Mucosa of stomach (tissue), 1 donor: Measurements from ENCODE around the gene RPS19.
A peak's percentile ranks its signal among the peaks of the same experiment; 100 is the strongest.

Experiments used
- H3K27me3 ChIP-seq: one replicate; pipeline ENCODE4 v1.7.0; 2013; ENCODE audit warnings: mild to moderate bottlenecking, low read length; ENCODE audit not compliant: control insufficient read depth, insufficient read depth
- H3K36me3 ChIP-seq: one replicate; pipeline ENCODE4 v1.7.0; 2013; ENCODE audit warnings: low read length; ENCODE audit not compliant: control insufficient read depth, insufficient read depth
- H3K4me1 ChIP-seq: one replicate; pipeline ENCODE4 v1.7.0; 2013; ENCODE audit warnings: mild to moderate bottlenecking, low read length; ENCODE audit not compliant: control insufficient read depth, insufficient read depth
- H3K4me3 ChIP-seq: one replicate; pipeline ENCODE4 v1.7.0; 2013; ENCODE audit warnings: low read length
- H3K9ac ChIP-seq: one replicate; pipeline ENCODE4 v1.7.0; 2013; ENCODE audit warnings: mild to moderate bottlenecking, low read length, moderate library complexity
- H3K9me3 ChIP-seq: one replicate; pipeline ENCODE4 v1.7.0; 2013; ENCODE audit warnings: mild to moderate bottlenecking, low read length, moderate library complexity; ENCODE audit not compliant: control insufficient read depth
- donor health status: Pancreatic carcinoma.

The RPS19 gene

DNA sequence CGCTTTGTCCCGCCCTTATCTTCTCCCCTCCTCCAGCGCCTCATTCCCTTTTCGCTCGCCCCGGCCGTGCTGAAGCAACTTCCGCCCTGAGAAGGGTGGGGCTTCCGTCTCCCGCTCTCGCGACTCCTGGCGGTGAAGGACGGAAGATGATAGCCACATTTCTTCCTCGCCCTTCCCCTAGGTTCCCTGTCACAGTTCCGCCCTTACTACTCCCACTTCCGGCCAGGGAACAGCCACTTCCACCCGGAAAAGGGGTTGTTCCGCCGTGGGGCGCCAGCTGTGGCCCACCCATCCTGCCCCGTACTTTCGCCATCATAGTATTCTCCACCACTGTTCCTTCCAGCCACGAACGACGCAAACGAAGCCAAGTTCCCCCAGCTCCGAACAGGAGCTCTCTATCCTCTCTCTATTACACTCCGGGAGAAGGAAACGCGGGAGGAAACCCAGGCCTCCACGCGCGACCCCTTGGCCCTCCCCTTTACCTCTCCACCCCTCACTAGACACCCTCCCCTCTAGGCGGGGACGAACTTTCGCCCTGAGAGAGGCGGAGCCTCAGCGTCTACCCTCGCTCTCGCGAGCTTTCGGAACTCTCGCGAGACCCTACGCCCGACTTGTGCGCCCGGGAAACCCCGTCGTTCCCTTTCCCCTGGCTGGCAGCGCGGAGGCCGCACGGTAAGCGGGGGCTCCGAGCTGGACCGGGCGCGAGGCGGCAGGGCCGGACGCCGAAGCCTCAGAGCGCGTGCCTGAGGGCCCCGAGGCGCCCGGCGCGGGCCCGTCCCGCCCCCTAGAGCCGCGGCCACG lies at the start of gene RPS19:
RPS19 (plus strand) TSS at position 638 of the 801 bp plus-strand sequence. CDS start 520 bp downstream, outside the sequence.
- Histone ChIP-seq H3K27me3 (no peaks in the 10 kb centered on the region), H3K36me3 (peaks cover 9% of the 10 kb centered on the region), H3K9ac (peak within 1 kb of the TSS; percentile 94), H3K9me3 (no peaks in the 10 kb centered on the region), H3K4me1 (peaks cover 37% of the 10 kb centered on the region), H3K4me3 (peak within 1 kb of the TSS; percentile 72)

DNA sequence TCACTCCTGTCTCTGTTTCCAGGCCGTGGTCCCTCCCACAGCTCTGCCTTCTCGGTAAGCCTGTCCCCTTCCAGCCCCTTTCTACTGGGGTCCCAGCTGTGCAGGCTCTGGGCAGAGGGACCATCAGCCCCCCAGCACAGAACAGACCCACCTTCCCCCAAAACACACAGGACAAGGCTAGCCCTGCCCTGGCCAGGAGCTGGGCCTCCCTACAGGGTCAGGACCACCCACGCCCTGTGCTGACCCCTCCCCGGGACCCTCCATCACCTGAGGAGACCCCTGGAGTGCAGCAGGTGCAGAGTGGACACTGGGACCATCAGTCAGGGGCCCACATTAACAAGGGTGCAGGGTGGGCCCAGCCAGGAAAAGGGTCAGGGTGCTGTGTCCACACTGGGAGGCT lies 49.8 kb upstream of the RPS19 start:
- H3K9ac ChIP-seq, result no peak overlapping the region
- H3K36me3 ChIP-seq, result no peaks in the 10 kb centered on the region
- H3K9me3 ChIP-seq, result no peaks in the 10 kb centered on the region
- H3K4me1 ChIP-seq, result no peaks in the 10 kb centered on the region
- H3K4me3 ChIP-seq, result no peak overlapping the region
- no peaks in the 10 kb centered on the region for H3K27me3 ChIP-seq

DNA sequence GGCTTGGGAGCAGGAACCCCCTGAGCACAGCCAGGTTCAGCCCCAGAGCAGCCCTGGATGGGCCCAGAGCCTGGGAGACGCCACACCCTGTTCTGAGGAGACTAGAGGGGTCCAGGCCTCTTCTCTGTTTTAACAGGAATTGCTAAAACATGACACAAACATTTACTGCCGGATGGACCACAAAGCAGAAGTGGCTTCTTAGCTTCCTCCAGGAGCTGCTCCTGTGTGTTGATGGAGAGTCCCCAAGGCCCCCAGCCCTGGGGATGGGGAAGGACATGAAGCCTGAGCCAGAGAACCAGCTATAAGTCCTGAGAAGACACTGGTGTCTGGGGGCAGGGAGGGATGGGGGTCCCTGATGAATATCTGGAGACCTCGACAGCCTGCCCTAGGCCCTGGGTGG lies 49.0 kb upstream of the RPS19 start:
- H3K27me3 ChIP-seq, result no peaks in the 10 kb centered on the region

DNA sequence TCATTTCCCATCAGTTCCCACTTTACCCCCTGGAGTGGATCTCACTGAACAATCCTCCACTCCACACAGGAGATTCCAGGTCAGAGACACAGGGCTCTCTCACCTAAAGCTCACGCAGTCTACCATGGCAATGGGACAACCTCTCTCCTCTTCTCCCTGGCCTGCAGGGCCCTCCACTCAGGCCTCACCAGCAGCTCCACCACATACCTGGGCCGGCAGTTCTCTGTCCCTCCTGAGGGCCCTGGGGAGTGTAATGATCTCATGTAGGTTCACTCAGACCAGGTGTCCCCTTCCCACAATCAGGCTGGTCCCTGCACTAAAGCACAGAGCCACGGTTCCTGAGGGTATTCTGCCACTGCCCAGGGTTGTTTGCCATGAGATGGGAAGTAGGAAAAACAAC lies 48.1 kb upstream of the RPS19 start:
- H3K4me1 ChIP-seq, result no peaks in the 10 kb centered on the region
- H3K9me3 ChIP-seq, result no peaks in the 10 kb centered on the region
- no peaks in the 10 kb centered on the region for H3K27me3 ChIP-seq
- H3K9ac ChIP-seq, result no peak overlapping the region
- H3K4me3 ChIP-seq, result no peak overlapping the region
- H3K36me3 ChIP-seq, result no peaks in the 10 kb centered on the region

More for the DNA sequence above, 49.0 kb upstream of the RPS19 start:
- Histone ChIP-seq H3K9ac (no peak overlapping the region), H3K4me1 (no peaks in the 10 kb centered on the region), H3K36me3 (no peaks in the 10 kb centered on the region), H3K9me3 (no peaks in the 10 kb centered on the region), H3K4me3 (no peak overlapping the region)

DNA sequence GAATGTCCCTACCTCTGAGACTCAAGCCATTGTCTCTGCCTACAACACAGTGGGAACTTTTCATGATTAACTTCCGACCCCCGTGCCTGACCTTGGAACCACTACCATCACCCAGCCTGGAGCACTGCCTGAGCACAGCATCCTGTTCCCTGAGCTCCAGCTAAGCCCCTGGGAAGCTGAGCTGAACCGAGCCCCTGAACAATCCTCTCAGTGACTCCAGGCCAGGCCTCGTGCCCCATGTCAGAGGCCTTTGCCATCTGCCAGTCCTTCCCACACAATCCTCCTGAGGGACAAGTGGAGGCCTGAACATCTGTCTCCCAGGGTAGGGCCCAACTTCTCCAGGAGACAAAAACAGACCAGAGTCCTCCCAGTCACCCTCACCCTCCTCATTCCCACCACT lies 46.1 kb upstream of the RPS19 start:
- no peaks in the 10 kb centered on the region for H3K36me3 ChIP-seq

DNA sequence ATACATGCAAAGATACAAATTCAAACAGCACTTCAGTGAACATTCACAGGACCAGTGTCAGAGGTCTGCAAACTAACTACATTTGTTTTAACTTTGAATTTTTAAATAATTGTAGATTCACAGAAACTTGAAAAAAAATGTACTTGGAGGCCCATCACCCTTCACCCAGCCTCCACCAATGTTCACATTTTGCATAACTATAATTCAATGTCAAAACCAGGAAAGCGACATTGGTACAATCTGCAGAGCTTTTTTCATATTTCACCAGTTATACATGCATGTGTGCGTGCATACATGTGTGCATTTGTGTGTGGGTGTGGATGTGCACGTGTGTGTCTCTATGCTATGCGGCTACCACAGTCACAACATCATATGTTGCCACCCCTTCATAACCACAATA lies 44.8 kb upstream of the RPS19 start:
- Histone ChIP-seq H3K36me3 (no peaks in the 10 kb centered on the region), H3K4me3 (no peak overlapping the region), H3K4me1 (no peaks in the 10 kb centered on the region), H3K9ac (no peak overlapping the region), H3K27me3 (no peaks in the 10 kb centered on the region), H3K9me3 (no peaks in the 10 kb centered on the region)

More for the DNA sequence above, 46.1 kb upstream of the RPS19 start:
- Histone ChIP-seq H3K9me3 (no peaks in the 10 kb centered on the region), H3K9ac (no peak overlapping the region), H3K4me3 (no peak overlapping the region), H3K27me3 (no peaks in the 10 kb centered on the region), H3K4me1 (no peaks in the 10 kb centered on the region)

DNA sequence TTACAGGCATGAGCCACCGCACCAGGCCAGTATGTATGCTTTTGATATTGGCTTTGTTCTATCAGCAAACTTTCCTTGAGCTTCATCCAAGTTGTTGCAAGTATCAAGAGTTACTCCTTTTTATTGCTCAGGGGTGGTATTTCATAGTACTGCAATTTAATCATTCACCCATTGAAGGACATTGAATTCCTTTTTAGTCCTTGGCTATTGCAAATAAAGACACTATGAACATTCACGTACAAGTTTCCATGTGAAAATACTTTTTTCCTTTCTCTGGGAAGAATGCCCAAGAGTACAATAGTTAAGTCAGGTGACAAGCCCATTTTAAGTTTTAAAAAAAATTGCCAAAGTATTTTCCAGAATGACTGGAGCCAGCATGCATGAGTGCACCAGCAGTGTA lies 43.3 kb upstream of the RPS19 start:
- Histone ChIP-seq H3K36me3 (no peaks in the 10 kb centered on the region), H3K9ac (no peak overlapping the region), H3K4me1 (no peaks in the 10 kb centered on the region), H3K27me3 (no peaks in the 10 kb centered on the region), H3K9me3 (no peaks in the 10 kb centered on the region), H3K4me3 (no peak overlapping the region)

DNA sequence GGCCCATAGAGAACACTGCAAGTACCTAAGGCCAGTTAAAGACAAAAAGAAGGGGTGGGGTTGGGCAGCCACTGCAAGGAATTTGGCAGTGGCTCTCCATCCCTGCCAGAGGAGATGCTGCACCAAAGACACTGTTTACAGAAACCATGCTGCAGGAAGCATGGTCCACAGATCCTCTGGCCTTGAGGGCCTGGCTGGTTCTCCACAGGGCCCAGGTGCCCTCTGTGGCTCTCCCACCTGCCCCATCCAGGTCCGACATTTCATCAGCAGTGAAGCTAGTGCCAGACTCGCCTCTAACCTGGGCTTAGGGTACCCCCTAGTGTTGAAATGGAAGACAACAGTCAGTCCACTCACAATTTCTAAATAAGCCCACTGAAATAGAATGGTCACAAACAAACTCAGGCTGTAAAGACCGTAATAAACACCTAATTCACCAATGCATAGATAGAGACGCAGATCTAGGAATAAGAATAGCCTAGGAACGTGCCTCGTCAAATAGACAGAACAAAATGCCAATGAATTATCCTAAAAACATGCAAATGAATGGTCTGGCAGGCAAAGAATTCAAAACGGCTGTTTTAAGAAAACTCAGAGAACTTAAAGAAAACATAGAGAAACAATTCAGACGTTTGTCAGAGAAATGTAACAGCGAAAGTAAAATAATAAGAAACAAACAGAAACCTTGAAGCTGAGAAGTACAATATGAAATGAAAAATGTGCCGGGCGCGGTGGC lies 38.9 kb upstream of the RPS19 start:
- H3K27me3 ChIP-seq, result no peaks in the 10 kb centered on the region
- no peaks in the 10 kb centered on the region for H3K36me3 ChIP-seq
- no peaks in the 10 kb centered on the region for H3K9me3 ChIP-seq
- H3K4me3 ChIP-seq, result no peak overlapping the region
- H3K4me1 ChIP-seq, result no peaks in the 10 kb centered on the region
- no peak overlapping the region for H3K9ac ChIP-seq

DNA sequence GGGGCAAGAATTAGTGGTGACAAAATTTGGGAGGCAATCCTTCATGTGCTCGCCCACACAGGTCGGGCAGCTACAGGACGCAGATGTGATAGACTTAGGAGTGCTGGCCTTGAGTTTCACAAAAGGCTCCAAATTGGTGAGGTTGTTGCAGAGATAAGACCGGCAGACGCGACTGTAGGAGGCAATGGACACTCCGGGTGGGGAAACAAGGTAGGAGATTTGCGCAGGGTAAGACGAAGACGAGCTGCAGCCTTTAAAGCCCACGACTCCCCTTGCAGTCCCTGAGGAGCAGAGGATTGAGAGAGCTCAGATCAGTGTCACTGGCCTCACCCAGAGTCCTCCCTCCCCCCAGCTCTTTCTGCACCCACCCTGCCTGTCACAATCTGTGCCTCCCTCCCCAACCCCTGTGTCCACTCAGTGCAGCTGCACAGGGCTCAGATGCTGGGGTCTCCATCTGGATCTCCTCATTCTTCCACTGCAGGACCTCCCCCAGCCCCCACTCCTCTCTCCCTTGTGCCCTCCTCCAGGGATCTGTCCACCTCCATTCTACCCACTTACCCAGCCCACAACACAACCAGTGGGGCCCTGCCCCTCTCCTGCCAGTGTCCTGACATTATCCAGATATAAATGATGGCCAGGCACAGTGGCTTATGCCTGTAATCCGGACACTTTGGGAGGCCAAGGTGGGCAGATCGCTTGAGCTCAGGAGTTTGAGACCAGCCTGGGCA lies 21.9 kb upstream of the RPS19 start:
- Histone ChIP-seq H3K9ac (no peak overlapping the region), H3K9me3 (no peaks in the 10 kb centered on the region), H3K27me3 (peaks cover 22% of the 10 kb centered on the region), H3K36me3 (no peaks in the 10 kb centered on the region), H3K4me3 (no peak overlapping the region), H3K4me1 (no peaks in the 10 kb centered on the region)

DNA sequence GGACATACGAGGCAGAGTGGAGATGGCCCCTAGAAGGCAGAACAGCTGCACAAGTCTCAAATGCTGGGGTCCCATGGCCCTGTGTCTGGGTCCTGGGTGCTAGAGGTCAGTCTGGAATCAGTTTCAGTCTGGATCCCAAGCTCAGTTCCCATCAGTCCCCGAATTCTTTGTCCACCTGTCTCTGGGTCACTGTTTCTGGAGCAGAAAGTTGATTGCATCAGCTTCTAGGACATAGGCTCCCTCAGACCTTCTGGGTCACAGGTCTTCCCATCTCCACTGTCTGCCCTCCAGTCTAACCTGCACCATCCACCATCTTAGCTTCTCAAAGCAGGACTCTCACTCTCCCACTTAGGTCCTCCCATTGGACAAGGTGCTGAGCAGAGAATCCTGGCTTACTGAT lies 20.8 kb upstream of the RPS19 start:
- Histone ChIP-seq H3K9ac (no peak overlapping the region), H3K4me3 (no peak overlapping the region), H3K27me3 (peaks cover 22% of the 10 kb centered on the region)

DNA sequence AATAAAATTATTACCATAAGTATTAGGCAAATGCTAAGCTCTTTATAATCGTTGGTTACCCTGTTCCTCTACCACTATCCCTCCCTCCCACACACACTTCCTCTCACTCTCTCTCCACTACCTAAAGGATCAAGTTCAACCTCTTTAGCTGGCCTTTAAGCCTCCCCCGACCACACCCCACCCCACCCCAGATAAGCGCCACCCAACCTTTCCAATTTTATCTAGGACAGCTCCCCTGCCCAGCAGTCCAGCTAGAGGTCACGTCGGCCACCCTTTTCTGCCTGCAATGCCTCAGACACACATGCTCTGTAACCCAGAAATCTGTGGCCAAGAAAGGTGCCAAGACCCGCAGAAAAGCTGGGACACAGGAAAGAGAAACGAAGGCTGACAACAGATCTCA lies 16.7 kb upstream of the RPS19 start:
- no peaks in the 10 kb centered on the region for H3K4me1 ChIP-seq
- H3K27me3 ChIP-seq, result peaks cover 7% of the 10 kb centered on the region
- no peak overlapping the region for H3K9ac ChIP-seq
- H3K9me3 ChIP-seq, result no peaks in the 10 kb centered on the region
- no peaks in the 10 kb centered on the region for H3K36me3 ChIP-seq
- no peak overlapping the region for H3K4me3 ChIP-seq

More for the DNA sequence above, 20.8 kb upstream of the RPS19 start:
- H3K9me3 ChIP-seq, result no peaks in the 10 kb centered on the region
- H3K36me3 ChIP-seq, result no peaks in the 10 kb centered on the region
- no peaks in the 10 kb centered on the region for H3K4me1 ChIP-seq

DNA sequence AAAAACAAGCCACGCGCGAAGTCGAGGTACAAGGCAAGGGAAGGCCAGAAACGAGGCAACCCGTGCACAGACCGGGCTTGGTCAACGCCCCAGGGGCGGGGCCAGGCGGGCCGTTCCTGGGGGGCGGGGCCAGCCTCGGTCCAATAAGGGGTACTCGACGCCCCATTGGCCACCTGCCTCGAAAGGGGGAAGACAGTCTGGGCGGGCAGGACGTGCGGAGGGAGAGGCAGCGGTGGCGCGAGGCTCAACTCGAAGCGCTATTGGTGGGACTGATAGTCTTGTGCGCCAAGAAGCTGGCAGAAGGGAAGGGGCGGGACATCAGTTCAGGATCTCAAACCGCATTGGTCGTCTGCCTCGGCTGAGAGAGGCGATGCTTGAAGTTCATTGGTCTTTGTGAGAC lies 15.5 kb upstream of the RPS19 start, which contains the start of gene LYPD4:
LYPD4 (minus strand) TSS at position 83 of the 400 bp plus-strand sequence. CDS start 5,398 bp downstream, outside the sequence.
- Histone ChIP-seq H3K4me3 (no peak within 1 kb of the TSS), H3K4me1 (no peaks in the 10 kb centered on the region), H3K9me3 (no peaks in the 10 kb centered on the region), H3K9ac (no peak within 1 kb of the TSS), H3K27me3 (no peaks in the 10 kb centered on the region), H3K36me3 (no peaks in the 10 kb centered on the region)
